ENCODE measurements around the gene PRKCE.

The PRKCE gene

DNA sequence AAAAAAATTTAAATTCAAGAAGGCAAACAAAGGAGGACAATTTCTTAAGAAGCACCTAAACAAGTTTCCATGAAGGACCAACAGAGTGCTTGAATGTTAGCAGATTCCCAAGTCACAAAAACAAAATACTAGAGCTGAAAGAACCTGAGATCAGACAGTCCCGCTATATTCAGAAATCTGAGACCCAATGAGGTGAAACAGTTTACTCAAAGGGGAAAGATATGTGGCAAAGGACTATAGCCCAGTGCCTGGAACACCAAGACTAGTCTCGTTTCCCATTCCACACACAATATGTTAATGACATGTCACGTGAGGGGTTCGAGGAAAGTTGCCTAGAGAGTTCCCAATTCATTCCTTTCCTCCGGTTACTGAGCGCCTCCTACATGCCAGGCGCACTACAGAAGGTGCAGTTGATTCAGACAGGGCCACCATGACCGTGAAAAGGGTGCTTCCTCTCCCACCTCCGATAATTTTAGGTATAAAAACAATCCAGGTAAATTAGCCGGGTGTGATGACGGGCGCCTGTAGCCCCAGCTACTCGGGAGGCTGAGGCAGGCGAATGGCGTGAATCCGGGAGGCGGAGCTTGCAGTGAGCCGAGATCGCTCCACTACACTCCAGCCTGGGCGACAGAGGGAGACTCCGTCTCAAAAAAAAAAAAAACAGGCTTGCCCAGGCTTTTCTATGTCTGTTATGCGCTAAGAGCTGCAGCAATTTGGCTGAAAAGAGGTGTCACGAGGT lies 41.0 kb upstream of the PRKCE start:
- Histone ChIP-seq H3K9me3 (no peaks in the 10 kb centered on the region), H3K27ac (peak overlapping the region; percentile 80 to 82), H3K27me3 (no peaks in the 10 kb centered on the region), H3K4me1 (peaks cover 0 to 23% (median 10%) of the 10 kb centered on the region in 4 donors), H3K36me3 (no peaks in the 10 kb centered on the region), H3K4me3 (peak overlapping the region; percentile 69)
- peak; percentile 62 to 69 for DNase-seq
- intact Hi-C loops (cut with DNase I; ENCODE audit: low total_unique reads), result no loop called here
- TF ChIP-seq, protein P1, sequence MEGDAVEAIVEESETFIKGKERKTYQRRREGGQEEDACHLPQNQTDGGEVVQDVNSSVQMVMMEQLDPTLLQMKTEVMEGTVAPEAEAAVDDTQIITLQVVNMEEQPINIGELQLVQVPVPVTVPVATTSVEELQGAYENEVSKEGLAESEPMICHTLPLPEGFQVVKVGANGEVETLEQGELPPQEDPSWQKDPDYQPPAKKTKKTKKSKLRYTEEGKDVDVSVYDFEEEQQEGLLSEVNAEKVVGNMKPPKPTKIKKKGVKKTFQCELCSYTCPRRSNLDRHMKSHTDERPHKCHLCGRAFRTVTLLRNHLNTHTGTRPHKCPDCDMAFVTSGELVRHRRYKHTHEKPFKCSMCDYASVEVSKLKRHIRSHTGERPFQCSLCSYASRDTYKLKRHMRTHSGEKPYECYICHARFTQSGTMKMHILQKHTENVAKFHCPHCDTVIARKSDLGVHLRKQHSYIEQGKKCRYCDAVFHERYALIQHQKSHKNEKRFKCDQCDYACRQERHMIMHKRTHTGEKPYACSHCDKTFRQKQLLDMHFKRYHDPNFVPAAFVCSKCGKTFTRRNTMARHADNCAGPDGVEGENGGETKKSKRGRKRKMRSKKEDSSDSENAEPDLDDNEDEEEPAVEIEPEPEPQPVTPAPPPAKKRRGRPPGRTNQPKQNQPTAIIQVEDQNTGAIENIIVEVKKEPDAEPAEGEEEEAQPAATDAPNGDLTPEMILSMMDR (IDR thresholded peaks at IDR 0.05), result peak in 1 of 2 experiments; percentile 26

DNA sequence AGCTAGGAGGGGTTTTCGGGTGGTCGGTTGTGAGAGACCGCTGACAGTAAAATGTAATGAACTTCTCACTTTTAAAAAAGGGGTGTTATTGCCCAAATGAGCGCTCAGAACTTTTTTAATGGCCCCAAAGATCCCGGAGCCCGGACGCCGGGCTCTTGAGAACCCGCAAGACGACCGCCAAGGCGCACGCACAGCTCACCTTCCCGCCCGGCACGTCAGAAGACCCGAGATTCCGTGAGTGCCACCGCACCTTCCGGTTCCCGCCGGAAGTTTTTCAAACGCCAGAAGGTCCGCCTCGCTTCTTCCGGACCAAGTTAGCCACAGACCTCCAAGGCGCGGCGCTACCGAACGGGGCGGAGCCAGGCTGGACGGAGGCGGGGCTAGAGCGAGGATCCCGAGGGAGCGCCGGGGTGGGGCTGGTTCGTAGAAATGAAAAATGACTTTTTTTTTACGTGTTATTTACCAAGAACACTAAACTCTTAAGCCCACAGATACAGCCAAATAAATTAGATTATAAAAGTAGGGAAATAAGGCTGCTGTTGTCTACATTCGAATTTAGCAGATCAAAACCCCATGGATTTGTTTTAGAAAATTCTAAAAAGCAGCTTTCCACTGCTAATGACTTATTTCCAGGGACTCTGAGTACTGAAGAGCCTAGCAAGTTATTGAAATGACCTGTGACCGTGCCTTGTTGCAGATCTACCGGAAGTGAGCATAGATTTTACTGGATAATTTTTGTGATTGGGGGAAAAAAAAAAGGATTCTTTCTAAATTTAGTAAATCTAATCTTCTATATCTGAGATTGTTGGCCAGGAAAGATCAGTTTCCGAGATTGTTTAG lies 40.2 kb upstream of the PRKCE start, which contains the start of gene SRBD1:
Gene SRBD1 (minus strand): TSS at position 248 of the 840 bp plus-strand sequence. CDS start 5,826 bp downstream, outside the sequence.
- Histone ChIP-seq H3K36me3 (no peaks in the 10 kb centered on the region), H3K27ac (peak within 1 kb of the TSS; percentile 80 to 82), H3K4me1 (peaks cover 0 to 23% (median 10%) of the 10 kb centered on the region in 4 donors), H3K9me3 (no peaks in the 10 kb centered on the region), H3K27me3 (no peaks in the 10 kb centered on the region), H3K4me3 (peak within 1 kb of the TSS; percentile 69)
- intact Hi-C loops (cut with DNase I; ENCODE audit: low total_unique reads), result no loop called here
- peak; percentile 92 to 97 for DNase-seq
- TF ChIP-seq, protein P1 (IDR thresholded peaks at IDR 0.05), result no peak

- no peaks in the 10 kb centered on the region for H3K27me3 ChIP-seq
- no peak overlapping the region for H3K27ac ChIP-seq
- no peak overlapping the region for H3K4me3 ChIP-seq
- H3K36me3 ChIP-seq, result no peaks in the 10 kb centered on the region
- no peak for DNase-seq
- intact Hi-C loops (cut with DNase I; ENCODE audit: low total_unique reads), result no loop called here
- H3K4me1 ChIP-seq, result peaks cover 0 to 23% (median 10%) of the 10 kb centered on the region in 4 donors
- H3K9me3 ChIP-seq, result no peaks in the 10 kb centered on the region
- TF ChIP-seq, protein P1 (IDR thresholded peaks at IDR 0.05), result no peak
Observed at GRCh38 chr2:45612285-45612684, 39.2 kb upstream of the PRKCE start.

DNA sequence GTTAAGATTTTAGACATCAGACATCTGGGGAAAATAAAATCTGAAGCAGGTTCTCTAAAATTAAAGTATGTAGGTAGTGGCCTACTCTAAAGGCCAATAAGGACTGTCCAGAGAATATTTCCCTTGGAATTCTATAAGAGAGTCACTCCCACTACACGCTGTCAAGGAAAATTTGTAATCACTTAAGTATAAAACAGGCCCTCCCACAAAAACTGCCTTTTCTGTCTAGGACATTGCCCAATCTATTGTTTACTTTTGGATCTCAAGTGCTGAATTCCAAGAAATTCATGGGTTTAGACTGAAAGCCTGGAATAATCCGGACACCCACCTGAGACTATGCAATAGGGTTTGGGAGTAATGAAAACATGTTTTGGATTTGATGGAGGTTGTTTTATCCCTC lies 38.7 kb upstream of the PRKCE start:
- intact Hi-C loops (cut with DNase I; ENCODE audit: low total_unique reads), result no loop called here

GRCh38 chr2:45614330-45614729 lies 37.1 kb upstream of the PRKCE start:
- no peak for DNase-seq
- H3K27ac ChIP-seq, result peak overlapping the region in 1 of 2 donors; percentile 12
- peaks cover 0 to 23% (median 10%) of the 10 kb centered on the region in 4 donors for H3K4me1 ChIP-seq
- H3K9me3 ChIP-seq, result no peaks in the 10 kb centered on the region
- H3K27me3 ChIP-seq, result no peaks in the 10 kb centered on the region
- intact Hi-C loops (cut with DNase I; ENCODE audit: low total_unique reads), result no loop called here
- H3K4me3 ChIP-seq, result no peak overlapping the region
- H3K36me3 ChIP-seq, result no peaks in the 10 kb centered on the region
- TF ChIP-seq, protein P1 (IDR thresholded peaks at IDR 0.05), result no peak

More for the DNA sequence above, 38.7 kb upstream of the PRKCE start:
- TF ChIP-seq, protein P1 (IDR thresholded peaks at IDR 0.05), result no peak
- no peak overlapping the region for H3K4me3 ChIP-seq
- no peaks in the 10 kb centered on the region for H3K27me3 ChIP-seq
- no peaks in the 10 kb centered on the region for H3K9me3 ChIP-seq
- H3K4me1 ChIP-seq, result peaks cover 0 to 23% (median 10%) of the 10 kb centered on the region in 4 donors
- DNase-seq, result no peak
- H3K27ac ChIP-seq, result no peak overlapping the region
- no peaks in the 10 kb centered on the region for H3K36me3 ChIP-seq
